ENCODE measurements around the gene SYNDIG1. TPM values are rescaled to one million over a fixed set of nuclear protein-coding genes. Genes with fewer than 3 reads are reported as not detected.

The SYNDIG1 gene
- total RNA-seq, 1 donor from 2014 or later = 5.6 TPM

DNA sequence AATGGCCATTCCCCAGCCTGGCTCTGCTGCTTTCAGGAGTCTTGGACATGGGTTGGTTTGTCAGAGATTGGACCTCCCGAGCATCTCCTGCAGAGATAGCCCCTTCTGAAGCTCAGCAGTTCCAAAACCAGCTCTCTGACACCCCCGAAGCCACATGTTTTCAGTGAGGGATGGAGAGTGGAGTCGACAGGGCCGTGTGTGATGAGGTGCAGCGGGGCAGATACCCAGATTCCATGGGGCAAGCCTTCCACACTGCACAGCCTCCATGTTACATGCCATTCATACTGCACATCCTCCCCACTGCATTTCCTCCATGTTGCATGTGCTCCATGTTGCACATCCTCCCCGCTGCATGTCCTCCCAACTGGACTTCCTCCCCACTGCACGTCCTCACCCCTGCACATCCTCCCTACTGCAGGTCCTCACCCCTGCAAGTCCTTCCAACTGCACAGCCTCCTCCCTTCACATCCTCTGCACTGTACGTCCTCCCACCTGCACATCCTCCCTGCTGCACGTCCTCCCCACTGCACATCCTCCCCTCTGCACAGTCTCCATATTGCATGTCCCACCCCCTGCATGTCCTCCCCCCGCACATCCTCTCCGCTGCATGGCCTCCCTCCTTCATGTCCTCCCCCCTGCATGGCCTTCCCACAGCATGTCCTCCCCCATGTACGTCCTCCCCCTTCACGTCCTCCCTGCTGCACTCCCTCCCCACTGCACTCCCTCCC is 112.2 kb downstream of the SYNDIG1 start:
- TF ChIP-seq CTCF (IDR thresholded peaks at IDR 0.05) = no peak
- no peak for DNase-seq (ENCODE audit: low spot score)
- H3K36me3 Mint-ChIP-seq (ENCODE audit: low read depth) = no peaks in the 10 kb centered on the region
- H3K4me3 Mint-ChIP-seq (ENCODE audit: unreplicated experiment) = no peak overlapping the region
- H3K9me3 Mint-ChIP-seq (ENCODE audit: low read depth) = no peaks in the 10 kb centered on the region
- H3K27me3 Mint-ChIP-seq (ENCODE audit: low read depth) = no peaks in the 10 kb centered on the region
- H3K4me1 Mint-ChIP-seq (ENCODE audit: low read depth) = no peaks in the 10 kb centered on the region
- H3K27ac Mint-ChIP-seq (ENCODE audit: unreplicated experiment) = no peak overlapping the region

DNA sequence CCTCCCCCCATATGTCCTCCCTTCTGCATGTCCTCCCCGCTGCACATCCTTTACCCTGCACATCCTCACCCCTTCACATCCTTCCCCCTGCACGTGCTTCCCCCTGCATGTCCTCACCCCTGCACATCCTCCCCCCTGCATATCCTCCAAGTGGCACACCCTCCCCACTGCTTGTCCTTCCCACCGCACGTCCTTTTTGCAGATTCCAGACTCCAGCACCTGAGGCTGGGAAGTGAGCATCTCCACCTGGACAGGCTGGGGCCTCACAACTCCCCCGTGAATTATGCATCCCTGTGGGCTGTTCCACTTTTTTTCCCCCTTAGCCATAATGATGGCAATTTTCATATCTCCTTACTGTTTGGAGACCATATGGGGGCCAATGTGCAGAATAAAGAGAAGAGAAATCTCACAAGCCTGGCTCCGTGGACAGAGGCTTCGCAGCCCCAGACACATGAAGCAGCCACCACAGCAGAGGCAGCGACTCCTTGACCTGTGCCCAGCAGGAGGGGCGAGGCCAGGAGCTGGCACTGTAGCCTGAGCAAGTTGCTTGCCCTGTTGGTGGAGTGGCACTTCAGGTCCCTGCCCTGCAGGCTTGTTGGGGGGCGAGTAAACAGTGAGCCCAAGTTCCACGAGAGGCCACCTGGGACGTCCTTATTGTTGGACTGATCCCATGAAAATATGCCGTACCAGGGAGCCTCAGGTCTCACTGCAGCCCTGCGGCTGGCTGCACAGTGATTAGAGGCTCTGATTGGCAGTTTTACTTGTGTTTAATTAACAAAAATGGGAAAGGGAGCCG is 113.1 kb downstream of the SYNDIG1 start:
- H3K36me3 Mint-ChIP-seq (ENCODE audit: low read depth) = no peaks in the 10 kb centered on the region
- TF ChIP-seq CTCF (IDR thresholded peaks at IDR 0.05) = no peak
- H3K9me3 Mint-ChIP-seq (ENCODE audit: low read depth) = no peaks in the 10 kb centered on the region
- no peaks in the 10 kb centered on the region for H3K4me1 Mint-ChIP-seq (ENCODE audit: low read depth)
- H3K27me3 Mint-ChIP-seq (ENCODE audit: low read depth) = no peaks in the 10 kb centered on the region
- H3K27ac Mint-ChIP-seq (ENCODE audit: unreplicated experiment) = no peak overlapping the region
- no peak for DNase-seq (ENCODE audit: low spot score)
- no peak overlapping the region for H3K4me3 Mint-ChIP-seq (ENCODE audit: unreplicated experiment)

DNA sequence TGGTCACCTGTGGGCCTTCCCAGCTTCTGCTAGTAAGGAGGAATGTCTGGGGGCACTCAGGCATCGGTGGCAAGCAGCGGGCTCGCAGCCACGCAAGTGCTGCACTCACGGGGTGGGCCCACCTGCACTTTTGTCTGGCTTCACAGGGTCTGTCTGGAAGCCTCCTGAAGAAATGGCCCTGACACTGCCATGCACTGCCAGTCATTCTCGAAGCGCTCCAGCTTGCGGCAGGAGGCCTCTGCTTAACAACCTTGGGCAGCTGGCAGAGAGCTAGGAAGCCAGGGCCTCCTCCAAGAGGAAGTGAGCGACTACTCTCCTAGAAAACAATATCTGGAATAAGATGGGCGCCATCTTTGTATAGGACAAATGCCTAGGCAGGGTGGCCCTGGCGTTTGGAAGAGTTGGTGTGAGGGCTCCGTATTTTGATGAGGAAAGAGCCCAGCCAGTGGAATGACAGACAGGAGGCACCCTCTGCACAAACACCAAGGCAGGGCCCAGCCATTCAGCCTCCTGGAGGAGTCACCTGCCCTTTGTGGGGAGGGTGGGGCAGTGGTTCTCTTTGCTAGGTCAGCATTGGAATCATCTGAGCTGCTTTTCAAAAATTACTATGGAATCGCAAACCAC is 113.9 kb downstream of the SYNDIG1 start:
- Mint-ChIP-seq H3K4me1 (ENCODE audit: low read depth) (no peaks in the 10 kb centered on the region), H3K27ac (ENCODE audit: unreplicated experiment) (no peak overlapping the region), H3K4me3 (ENCODE audit: unreplicated experiment) (no peak overlapping the region), H3K27me3 (ENCODE audit: low read depth) (no peaks in the 10 kb centered on the region), H3K9me3 (ENCODE audit: low read depth) (no peaks in the 10 kb centered on the region), H3K36me3 (ENCODE audit: low read depth) (no peaks in the 10 kb centered on the region)
- TF ChIP-seq CTCF (IDR thresholded peaks at IDR 0.05) = no peak
- no peak for DNase-seq (ENCODE audit: low spot score)

- no peak overlapping the region for H3K27ac Mint-ChIP-seq (ENCODE audit: unreplicated experiment)
- H3K4me3 Mint-ChIP-seq (ENCODE audit: unreplicated experiment) = no peak overlapping the region
- no peaks in the 10 kb centered on the region for H3K4me1 Mint-ChIP-seq (ENCODE audit: low read depth)
- H3K27me3 Mint-ChIP-seq (ENCODE audit: low read depth) = no peaks in the 10 kb centered on the region
- no peaks in the 10 kb centered on the region for H3K9me3 Mint-ChIP-seq (ENCODE audit: low read depth)
- H3K36me3 Mint-ChIP-seq (ENCODE audit: low read depth) = no peaks in the 10 kb centered on the region
- no peak for DNase-seq (ENCODE audit: low spot score)
- TF ChIP-seq CTCF (IDR thresholded peaks at IDR 0.05) = no peak
Observed at GRCh38 chr20:24584078-24584477, 114.6 kb downstream of the SYNDIG1 start.
